HG03442 (cell line): Measurements from ENCODE around the gene DDX28.
A peak's percentile ranks its signal among the peaks of the same experiment; 100 is the strongest.

Experiments
- ATAC-seq: cut with Tn5 transposase; IDR thresholded peaks from one replicate; pipeline ENCODE4 v1.9.1; 2021; ENCODE audit warnings: mild to moderate bottlenecking, moderate library complexity; ENCODE audit not compliant: unreplicated experiment

DDX28 gene, protein sequence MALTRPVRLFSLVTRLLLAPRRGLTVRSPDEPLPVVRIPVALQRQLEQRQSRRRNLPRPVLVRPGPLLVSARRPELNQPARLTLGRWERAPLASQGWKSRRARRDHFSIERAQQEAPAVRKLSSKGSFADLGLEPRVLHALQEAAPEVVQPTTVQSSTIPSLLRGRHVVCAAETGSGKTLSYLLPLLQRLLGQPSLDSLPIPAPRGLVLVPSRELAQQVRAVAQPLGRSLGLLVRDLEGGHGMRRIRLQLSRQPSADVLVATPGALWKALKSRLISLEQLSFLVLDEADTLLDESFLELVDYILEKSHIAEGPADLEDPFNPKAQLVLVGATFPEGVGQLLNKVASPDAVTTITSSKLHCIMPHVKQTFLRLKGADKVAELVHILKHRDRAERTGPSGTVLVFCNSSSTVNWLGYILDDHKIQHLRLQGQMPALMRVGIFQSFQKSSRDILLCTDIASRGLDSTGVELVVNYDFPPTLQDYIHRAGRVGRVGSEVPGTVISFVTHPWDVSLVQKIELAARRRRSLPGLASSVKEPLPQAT

DNA sequence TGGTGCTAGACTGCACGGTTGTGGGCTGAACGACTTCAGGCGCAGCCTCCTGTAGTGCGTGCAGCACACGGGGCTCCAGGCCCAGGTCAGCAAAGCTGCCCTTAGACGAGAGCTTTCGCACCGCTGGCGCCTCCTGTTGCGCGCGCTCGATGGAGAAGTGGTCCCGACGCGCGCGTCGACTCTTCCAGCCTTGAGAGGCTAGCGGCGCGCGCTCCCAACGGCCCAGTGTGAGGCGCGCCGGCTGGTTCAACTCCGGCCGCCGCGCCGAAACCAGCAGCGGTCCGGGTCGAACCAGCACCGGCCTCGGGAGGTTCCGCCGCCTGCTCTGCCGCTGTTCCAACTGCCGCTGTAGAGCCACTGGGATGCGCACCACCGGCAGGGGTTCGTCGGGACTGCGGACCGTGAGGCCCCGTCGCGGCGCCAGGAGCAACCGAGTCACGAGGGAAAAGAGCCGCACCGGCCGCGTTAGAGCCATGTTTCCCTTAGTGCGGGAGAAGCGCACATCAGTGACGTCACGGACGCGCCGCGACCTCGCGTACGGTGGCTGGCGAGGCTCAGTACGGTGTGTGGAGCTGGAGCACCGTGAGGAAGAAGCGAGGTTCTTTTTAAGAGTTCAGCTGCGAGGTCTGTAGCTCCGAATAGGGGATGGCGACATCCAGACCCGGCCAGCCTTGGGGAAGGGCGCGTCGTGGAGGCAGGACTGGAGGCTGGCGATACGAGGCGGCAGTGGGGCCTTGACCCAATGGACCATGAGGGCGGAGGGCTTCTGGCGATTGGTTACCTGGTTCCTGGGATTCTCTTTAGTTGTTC, at the start of gene DDX28, which contains the start of gene DUS2:
TSS of gene DDX28 (minus strand) at position 505 of the 810 bp plus-strand sequence. CDS start at position 475, 30 bp downstream.
TSS of gene DUS2 (plus strand) at position 557 of the 810 bp plus-strand sequence. CDS start 14,740 bp downstream, outside the sequence.
- ATAC-seq, result peak; percentile 78

- no peak for ATAC-seq
Measured at GRCh38 chr16:68072038-68072695, 49.1 kb upstream of the DDX28 start.

GRCh38 chr16:68071518-68071901, 48.5 kb upstream of the DDX28 start:
- no peak for ATAC-seq

GRCh38 chr16:68070806-68071517, 47.9 kb upstream of the DDX28 start:
- no peak for ATAC-seq

DNA sequence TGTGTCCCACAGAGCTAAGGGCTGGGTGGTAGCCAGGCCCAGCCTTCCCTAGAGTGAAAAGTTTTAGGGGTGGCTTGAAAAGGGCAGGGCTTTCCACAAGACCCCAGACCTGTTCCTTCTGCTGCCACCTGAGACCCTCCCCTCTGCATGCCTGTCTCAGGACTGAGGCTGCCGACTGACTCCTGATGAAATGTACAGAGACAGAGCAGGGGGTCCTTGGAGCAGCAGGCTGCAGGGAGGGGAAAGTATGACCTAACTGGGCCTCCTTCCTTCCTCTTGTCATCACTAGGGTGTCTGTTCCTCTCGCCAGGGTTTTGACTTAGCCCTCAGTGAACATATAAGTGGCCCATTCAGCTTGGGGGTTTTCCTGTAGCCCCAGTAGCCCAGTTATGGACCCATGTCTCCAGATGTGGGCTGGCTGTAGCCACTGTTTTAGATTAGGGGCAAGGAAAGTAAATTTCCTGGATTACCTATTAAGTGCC, 47.3 kb upstream of the DDX28 start:
- ATAC-seq, result no peak

DNA sequence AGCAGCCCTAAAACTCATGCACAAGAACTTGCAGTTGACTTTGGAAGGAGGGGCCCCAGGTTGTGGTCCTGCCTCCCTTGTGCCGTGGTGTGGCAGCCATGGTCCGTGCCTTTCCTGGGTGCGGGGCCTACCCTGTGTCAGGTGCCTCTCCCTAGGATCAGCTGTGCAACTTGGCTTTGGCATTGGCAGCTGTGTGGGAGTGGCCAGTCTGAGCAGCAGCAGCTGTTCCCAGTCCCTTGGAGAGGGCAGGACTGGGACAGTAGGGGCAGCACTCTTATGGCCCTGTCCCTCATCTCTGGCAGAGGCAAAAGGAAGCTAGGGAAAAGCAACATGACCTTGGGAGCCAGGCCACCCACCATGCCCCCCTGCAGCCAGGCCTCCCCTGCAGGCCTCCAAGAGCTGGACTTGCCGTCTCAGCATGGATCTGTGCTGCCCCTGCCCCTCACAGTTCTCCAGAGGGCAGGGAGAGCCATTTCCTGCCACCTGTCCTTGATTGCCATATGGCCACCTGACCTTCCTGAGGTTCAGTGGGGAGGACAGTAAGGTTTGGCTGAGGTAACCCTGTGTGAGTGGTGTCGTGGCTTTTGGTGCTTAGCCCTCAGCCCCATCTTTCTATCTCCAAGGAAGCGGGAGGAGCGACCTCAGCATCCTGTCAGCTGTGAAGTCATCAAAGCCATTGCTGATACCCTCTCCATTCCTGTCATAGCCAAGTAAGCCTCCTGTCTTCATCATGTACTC, 46.6 kb upstream of the DDX28 start:
- ATAC-seq, result no peak

DNA sequence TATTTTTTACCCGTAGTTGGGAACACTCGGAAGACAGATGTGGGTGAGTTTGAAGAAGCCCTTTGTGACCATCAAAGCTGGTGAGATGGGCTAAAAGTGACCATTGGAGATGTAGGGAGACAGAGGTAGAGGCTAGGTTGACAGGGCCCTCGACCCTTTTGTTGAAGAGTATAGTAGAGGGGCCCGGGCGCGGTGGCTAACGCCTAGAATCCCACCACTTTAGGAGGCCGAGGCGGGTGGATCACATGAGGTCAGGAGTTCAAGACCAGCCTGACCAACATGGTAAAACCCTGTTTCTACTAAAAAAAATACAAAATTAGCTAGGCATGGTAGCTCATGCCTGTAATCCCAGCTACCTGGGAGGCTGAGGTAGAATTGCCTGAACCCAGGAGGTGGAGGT, 45.9 kb upstream of the DDX28 start:
- ATAC-seq, result no peak

GRCh38 chr16:68066763-68067162, 43.7 kb upstream of the DDX28 start:
- ATAC-seq, result no peak

- ATAC-seq, result no peak
Measured at GRCh38 chr16:68065716-68066305, 42.8 kb upstream of the DDX28 start.

DNA sequence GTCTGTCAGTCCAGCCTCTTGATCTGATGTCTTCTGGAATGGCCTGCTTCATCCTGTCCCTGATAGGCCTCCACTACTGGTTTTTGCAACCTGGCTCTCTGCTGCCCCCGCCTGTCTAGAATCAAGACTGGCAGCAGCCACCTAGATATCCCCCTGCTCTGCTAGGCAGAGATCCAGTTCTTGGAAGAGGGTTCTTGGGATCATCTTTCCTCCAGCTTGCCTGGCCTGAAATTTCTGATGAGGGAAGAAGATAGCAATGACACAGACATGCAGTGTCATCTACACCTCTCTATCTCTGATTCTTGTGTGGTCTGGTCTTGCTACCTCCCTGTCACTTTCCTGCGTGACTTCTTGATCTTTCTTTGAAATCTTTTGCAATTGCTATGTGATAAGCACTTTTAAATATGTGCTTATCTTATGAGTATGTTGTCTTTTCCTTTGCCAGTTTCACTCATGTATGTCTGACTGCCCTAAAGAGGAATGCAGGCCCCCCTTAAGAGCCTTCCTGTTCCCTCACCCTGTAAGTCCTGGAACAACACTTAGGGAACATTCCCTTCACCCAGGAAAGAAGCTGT, 41.8 kb upstream of the DDX28 start:
- no peak for ATAC-seq

DNA sequence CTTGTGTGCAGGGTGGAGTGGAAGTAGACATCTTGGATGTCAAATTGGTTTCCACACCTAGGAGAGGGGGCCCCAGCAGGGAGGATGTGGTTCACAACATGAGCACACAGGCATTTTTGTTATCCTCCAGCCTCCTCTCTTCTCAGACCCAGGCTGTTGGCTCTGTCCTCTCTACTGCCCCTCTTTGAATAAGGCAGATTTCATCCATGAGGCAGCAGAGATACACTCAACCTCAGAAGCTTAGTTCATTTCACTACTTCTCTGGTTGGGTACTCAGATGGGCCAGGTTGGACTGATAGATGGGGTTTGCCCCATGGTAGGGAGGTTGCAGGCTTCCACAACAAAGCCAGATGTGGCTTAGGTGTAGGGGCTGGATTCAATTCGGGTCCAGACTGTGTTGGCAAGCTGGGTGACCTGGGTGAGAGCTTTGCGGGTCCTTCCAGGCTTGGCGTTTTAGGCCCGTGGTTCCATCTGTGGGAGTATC, 39.9 kb upstream of the DDX28 start:
- no peak for ATAC-seq

DNA sequence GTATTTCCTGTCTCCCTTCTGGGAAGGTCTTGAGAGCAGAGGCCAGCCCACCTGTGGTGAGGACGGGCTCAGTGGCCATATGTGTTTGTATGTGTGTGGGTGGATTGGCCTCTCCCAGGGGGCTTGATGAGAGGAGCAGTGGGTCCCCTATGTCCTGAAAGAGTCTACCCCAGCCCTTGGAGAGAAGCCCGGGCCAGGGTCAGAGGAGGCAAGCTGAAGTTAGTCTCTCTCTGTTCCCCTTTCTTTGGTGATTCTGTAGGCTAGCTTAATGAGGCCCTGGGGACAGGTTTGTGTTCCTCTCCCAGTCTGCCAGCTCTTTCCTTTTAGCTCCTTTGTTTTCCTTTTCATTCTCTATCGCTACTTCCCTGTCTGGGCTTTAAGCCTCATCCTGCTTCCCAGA, 38.4 kb upstream of the DDX28 start:
- ATAC-seq, result no peak

GRCh38 chr16:68059804-68060203, 36.8 kb upstream of the DDX28 start:
- ATAC-seq, result no peak

GRCh38 chr16:68055395-68055794, 32.4 kb upstream of the DDX28 start:
- no peak for ATAC-seq

GRCh38 chr16:68049449-68049848, 26.4 kb upstream of the DDX28 start:
- ATAC-seq, result no peak

DNA sequence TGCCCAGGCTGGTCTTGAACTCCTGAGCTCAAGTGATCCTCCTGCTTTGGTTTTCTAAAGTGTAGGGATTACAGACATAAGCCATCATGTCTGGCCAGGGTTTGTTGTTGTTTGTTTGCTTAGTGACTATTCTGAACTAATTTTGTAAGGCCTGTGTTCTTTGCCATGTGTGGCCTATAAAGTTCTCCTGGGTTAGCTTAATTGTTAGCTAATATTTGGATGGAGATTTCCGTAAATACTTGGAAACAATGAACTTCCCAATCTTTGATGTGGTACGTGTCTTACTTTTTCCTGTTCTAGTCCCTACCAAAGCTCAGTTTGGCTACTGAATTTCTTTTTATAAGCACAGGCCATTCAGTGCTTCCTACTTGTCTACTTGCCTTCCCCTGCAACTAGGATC, 25.0 kb upstream of the DDX28 start:
- ATAC-seq, result no peak

DNA sequence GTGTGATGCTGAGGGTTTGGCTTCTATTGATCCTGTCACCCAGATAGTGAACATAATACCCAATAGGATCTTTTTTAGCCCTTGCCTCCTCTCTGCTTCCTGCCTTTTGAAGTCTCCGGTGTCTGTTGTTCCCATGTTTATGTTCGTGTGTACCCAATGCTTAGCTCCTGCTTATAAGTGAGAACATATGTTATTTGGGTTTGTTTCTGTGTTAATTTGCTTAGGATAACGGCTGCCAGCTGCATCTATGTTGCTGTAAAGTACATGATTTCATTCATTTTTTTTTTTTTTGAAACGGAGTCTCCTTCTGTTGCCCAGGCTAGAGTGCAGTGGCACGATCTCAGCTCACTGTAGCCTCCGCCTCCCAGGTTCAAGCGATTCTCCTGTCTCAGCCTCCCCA, 23.1 kb upstream of the DDX28 start:
- ATAC-seq, result no peak

- no peak for ATAC-seq
Measured at GRCh38 chr16:68041783-68042182, 18.8 kb upstream of the DDX28 start.
